Coronary artery (tissue), 2 donors: Measurements from ENCODE around the gene E2F6.

ENCODE experiments used
- DNase-seq: peaks from one replicate; pipeline ENCODE4 v3.0.0-alpha.2; 2017; ENCODE audit warnings: low spot score
- H3K27ac ChIP-seq, 2 donors: fragments of 200-600 bp; sonication (generic); one replicate each; pipeline ENCODE4 v1.5.1; 2016 to 2019
- H3K4me3 ChIP-seq: fragments of 200-600 bp; sonication (generic); 2 replicates; pipeline ENCODE4 v1.5.1; 2016; ENCODE audit warnings: mild to moderate bottlenecking, moderate library complexity
- TF ChIP-seq, protein P1 (sequence below): fragments of 200-600 bp; sonication (generic); IDR thresholded peaks from one replicate; pipeline ENCODE4 v1.5.1; 2019; ENCODE audit warnings: antibody characterized with exemption

E2F6 gene

DNA sequence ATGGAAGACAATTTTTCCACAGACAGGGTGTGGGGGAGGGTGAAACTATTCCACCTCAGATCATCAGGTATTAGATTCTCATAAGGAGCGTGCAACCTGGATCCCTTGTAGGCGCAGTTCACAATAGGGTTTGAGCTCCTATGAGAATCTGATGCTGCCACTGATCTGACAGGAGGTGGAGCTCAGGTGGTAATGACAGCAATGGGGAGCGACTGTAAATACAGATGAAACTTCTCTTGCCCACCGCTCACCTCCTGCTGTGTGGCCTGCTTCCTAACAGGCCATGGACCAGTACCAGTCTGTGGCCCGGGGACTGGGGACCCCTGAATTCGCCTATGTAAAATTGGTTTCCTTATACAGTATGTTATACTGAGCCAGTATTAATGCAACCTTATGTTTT, 27.3 kb upstream of the E2F6 start:
- no peak for DNase-seq
- Histone ChIP-seq H3K27ac (no peak overlapping the region), H3K4me3 (no peak overlapping the region)
- TF ChIP-seq, protein P1, sequence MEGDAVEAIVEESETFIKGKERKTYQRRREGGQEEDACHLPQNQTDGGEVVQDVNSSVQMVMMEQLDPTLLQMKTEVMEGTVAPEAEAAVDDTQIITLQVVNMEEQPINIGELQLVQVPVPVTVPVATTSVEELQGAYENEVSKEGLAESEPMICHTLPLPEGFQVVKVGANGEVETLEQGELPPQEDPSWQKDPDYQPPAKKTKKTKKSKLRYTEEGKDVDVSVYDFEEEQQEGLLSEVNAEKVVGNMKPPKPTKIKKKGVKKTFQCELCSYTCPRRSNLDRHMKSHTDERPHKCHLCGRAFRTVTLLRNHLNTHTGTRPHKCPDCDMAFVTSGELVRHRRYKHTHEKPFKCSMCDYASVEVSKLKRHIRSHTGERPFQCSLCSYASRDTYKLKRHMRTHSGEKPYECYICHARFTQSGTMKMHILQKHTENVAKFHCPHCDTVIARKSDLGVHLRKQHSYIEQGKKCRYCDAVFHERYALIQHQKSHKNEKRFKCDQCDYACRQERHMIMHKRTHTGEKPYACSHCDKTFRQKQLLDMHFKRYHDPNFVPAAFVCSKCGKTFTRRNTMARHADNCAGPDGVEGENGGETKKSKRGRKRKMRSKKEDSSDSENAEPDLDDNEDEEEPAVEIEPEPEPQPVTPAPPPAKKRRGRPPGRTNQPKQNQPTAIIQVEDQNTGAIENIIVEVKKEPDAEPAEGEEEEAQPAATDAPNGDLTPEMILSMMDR: no peak

DNA sequence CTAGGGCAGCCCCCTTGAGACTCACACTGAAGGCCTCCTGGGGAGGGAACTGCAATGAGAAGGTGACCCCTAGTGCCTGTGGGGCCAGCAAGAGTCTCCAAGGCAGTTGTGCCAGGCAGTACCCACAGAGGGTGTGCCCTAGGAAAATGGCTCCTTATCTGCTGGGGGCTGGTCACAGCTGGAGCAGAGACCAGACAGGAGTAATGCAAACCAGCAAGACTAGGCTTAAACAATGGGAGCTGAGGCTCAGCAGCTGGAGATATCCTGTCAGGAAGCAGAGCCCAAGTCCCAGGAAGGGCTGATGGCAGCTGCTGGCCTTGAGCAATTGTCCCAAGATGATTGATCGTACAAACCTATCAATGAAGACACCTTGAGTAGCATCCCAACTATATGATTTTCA, 26.8 kb upstream of the E2F6 start:
- Histone ChIP-seq H3K27ac (no peak overlapping the region), H3K4me3 (no peak overlapping the region)
- DNase-seq: no peak
- TF ChIP-seq, protein P1: no peak

DNA sequence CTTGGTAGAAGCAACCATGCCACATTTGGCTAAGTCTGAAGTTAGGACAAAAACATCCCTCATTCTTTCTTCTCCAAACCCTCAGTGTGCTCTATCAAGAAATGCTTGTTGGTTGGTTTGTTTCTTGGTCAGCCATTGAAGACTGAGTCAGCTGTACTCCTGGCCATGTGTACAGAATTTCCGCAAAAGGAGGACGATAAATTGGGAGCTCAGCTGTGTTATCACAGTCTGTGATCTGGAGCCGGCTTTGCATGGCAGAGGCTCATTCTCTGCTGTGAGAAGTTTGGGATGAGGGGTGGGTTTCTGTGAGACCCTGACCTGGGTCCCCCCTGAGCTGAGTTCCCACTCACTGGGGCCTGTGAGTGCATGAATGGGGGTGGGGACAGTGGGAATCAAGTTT, 26.3 kb upstream of the E2F6 start:
- Histone ChIP-seq H3K27ac (no peak overlapping the region), H3K4me3 (no peak overlapping the region)
- TF ChIP-seq, protein P1: no peak

DNA sequence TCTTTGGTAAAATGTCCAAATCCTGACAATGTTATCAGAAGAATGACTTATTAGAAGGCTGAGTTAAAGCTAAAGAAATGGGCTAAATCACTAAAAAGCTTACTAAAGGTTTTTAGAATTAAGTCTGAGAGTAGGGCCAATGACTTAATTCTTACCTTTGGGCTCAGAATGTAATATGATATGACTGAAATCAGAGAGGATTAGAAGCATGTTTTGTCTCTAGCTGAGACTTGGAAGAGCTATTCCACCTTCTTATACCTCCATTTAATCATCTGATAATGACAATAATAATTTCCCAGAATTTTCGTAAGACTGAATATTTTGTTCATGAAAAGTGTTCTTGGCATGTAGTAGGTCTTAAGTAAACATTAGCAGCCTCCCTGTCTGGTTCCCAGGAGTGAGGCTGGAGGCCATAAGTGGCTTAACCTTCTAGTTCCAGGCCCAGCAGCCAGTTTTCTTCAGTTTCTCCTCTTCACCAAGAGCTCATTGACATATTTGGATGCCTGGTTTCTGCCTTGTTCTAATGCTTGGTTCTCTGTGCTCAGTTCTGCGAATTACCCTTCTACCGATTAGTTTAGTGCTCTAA, 25.5 kb upstream of the E2F6 start:
- Histone ChIP-seq H3K4me3 (no peak overlapping the region), H3K27ac (no peak overlapping the region)
- TF ChIP-seq, protein P1: no peak

More for the DNA sequence above, 26.3 kb upstream of the E2F6 start:
- DNase-seq: no peak

DNA sequence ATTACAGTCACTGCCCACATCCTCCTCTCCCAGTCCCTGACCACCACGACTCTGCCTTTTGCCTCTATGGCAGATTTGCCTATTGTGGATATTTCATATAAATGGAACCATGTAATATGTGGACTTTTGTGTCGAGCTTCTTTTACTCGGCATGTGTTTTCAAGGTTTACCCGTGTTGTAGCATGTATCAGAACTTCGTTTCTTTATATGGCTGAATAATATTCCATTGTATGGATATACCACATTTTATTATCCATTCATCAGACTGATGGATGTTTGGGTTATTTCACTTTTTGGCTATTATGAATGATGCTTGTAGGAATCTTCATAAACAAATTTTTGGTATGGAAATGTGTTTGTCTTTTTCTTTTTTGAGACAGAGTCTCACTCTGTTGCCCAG, 24.2 kb upstream of the E2F6 start:
- Histone ChIP-seq H3K4me3 (no peak overlapping the region), H3K27ac (no peak overlapping the region)
- TF ChIP-seq, protein P1: no peak
- no peak for DNase-seq

More for the DNA sequence above, 25.5 kb upstream of the E2F6 start:
- DNase-seq: no peak

DNA sequence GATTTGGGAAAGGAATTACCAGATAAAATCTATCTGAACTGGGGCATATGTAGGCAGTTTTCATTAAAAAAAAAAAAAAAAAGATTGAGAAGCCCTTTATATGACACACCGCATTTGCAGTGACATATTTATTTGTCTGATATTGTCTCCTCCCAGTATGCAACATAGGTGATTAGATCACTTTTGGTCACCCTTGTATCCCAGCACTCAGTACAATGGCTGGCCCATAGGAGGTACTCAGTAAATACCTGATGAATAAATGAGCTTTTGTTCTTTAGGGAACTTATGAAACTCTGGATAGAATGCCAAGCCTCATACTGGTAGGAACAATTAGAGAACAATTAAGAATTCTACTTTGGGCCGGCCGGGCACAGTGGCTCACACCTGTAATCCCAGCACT, 22.8 kb upstream of the E2F6 start:
- DNase-seq: no peak
- Histone ChIP-seq H3K4me3 (no peak overlapping the region), H3K27ac (no peak overlapping the region)
- TF ChIP-seq, protein P1: no peak

DNA sequence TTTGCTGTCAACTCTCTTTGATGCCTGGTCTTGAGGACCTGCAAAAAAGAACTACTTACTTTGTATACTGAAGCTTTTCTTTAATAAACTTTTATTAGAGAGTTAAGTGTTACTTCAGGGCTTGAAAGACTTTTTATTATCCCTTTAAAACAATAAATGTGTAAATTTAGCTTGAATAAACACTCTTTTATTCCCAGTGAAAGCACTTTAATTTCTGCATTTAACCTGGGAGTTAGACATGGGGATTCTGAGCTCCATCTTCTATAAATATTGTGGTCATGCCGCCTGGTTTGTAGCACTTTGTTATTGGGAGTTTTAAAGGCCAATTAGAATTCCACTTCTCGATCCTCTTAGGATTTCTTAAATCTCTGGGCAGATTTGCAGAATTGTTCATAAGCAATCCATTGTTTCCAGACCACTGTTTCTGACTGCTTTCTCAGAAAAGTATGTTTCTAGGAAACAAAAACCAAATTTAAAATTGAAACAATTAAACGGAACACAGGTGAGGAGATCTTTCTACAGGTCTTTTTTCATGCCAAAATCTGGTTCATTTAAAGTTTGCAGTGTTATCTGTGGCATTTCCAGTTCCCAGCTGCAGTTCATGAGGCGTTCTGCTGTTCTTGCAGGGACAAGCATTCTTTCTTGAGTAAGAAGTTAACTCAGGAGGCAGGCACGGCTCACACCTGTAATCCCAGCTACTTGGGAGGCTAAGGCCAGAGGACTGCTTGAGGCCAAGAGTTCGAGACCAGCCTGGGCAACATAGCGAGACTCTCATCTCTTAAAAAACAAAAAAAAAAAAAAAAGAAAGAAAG, 18.1 kb upstream of the E2F6 start:
- no peak overlapping the region for H3K27ac ChIP-seq
- TF ChIP-seq, protein P1: no peak
- H3K4me3 ChIP-seq: no peak overlapping the region
- no peak for DNase-seq
